Measurements from ENCODE around the gene SLC26A1. TPM values are rescaled to one million over a fixed set of nuclear protein-coding genes. Genes with fewer than 3 reads are reported as not detected.

The SLC26A1 gene
- total RNA-seq, 1 donor from 2014 or later: not detected

DNA sequence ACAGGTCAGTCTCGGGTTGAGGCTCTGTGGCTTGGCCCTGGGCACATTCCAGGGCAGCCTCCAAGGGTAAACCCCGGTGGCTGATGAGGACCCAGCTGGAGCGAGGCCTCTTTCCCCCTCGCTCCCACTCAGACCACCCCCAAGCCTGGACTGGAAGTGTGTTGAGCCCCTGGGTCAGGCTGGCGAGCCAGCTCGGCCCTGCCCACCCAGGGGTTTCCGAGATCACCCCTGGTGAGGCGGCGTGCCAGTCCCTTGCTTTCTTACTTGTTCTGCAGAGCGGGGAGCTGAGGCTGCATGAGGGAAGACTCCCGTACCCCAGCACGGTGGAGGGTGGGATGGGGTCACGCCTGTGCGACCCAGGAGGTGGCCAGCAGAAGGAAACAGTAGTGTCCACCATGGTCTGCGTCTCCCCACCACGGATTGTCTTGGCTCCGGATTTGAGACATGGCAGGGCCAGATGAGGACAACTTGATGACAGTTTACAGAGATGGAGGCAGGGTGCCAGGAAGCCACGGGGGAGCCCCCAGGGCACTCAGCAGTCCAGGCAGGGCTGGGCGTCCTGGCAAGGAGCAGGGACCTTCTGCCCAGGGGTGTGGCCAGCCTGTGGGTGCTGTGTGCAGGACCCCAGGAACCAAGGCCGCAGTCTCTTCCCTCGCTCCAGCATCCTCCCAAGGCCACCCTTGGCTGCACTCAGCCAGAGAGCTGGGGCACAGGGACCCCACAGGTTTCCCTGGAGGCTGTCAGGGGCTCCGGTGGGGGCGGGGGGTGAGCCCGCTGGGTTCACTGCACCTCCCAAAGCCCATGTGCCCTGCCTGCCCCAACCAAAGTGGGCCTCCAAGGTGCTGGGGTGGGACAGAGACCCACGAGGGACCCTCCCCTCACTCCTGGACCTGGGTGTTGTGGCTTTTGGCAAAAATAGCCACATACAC lies 11.6 kb upstream of the SLC26A1 start:
- peak overlapping the region; percentile 78 for H3K27ac Mint-ChIP-seq
- TF ChIP-seq EZH2 (IDR thresholded peaks at IDR 0.05): no peak
- TF ChIP-seq, protein P1, sequence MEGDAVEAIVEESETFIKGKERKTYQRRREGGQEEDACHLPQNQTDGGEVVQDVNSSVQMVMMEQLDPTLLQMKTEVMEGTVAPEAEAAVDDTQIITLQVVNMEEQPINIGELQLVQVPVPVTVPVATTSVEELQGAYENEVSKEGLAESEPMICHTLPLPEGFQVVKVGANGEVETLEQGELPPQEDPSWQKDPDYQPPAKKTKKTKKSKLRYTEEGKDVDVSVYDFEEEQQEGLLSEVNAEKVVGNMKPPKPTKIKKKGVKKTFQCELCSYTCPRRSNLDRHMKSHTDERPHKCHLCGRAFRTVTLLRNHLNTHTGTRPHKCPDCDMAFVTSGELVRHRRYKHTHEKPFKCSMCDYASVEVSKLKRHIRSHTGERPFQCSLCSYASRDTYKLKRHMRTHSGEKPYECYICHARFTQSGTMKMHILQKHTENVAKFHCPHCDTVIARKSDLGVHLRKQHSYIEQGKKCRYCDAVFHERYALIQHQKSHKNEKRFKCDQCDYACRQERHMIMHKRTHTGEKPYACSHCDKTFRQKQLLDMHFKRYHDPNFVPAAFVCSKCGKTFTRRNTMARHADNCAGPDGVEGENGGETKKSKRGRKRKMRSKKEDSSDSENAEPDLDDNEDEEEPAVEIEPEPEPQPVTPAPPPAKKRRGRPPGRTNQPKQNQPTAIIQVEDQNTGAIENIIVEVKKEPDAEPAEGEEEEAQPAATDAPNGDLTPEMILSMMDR (IDR thresholded peaks at IDR 0.05): no peak
- no peak for TF ChIP-seq EZH2phosphoT487 (IDR thresholded peaks at IDR 0.05)
- H3K27me3 Mint-ChIP-seq (ENCODE audit: insufficient read depth, low read depth): peaks cover 63% of the 10 kb centered on the region
- Histone ChIP-seq H3K9me3 (ENCODE audit: low read depth) (no peaks in the 10 kb centered on the region), H3K36me3 (no peaks in the 10 kb centered on the region), H3K4me2 (no peak overlapping the region), H3F3A (ENCODE audit: low read depth) (peaks cover under 1% of the 10 kb centered on the region), H3K27me3 (peaks cover 98% of the 10 kb centered on the region), H3K27ac (no peak overlapping the region), H3K79me2 (ENCODE audit: low read depth) (no peaks in the 10 kb centered on the region), H3K9ac (no peak overlapping the region), H3K4me1 (peaks cover 11% of the 10 kb centered on the region), H4K20me1 (ENCODE audit: low read depth) (peaks cover 29% of the 10 kb centered on the region), H2AFZ (replicated peaks) (no peak overlapping the region), H3K4me3 (no peak overlapping the region)
- peaks cover 7% of the 10 kb centered on the region for H3K4me1 Mint-ChIP-seq
- no peak for DNase-seq (ENCODE audit: low spot score)
- no peak overlapping the region for H3K4me3 Mint-ChIP-seq
- peaks cover 9% of the 10 kb centered on the region for H3K9me3 Mint-ChIP-seq
- peaks cover 2% of the 10 kb centered on the region for H3K36me3 Mint-ChIP-seq

DNA sequence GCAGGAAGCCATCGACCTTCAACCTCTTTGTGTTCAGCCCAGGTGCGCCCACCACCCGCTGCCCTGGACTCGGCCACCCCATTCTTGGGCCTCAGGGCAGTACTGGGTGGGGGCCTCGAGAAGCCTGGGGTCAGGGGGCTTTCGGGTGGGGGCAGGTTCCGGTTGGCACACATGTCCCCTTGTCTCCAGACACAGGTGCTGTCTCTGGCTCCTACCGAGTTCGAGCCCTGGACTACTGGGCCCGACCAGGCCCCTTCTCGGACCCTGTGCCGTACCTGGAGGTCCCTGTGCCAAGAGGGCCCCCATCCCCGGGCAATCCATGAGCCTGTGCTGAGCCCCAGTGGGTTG lies 10.8 kb upstream of the SLC26A1 start:
- Mint-ChIP-seq H3K27ac (no peak overlapping the region), H3K4me3 (no peak overlapping the region), H3K27me3 (ENCODE audit: insufficient read depth, low read depth) (peaks cover 65% of the 10 kb centered on the region), H3K4me1 (peaks cover 9% of the 10 kb centered on the region), H3K9me3 (peaks cover 11% of the 10 kb centered on the region), H3K36me3 (peaks cover 4% of the 10 kb centered on the region)
- H4K20me1 ChIP-seq (ENCODE audit: low read depth): peaks cover 33% of the 10 kb centered on the region
- H3K9me3 ChIP-seq (ENCODE audit: low read depth): no peaks in the 10 kb centered on the region
- no peaks in the 10 kb centered on the region for H3K79me2 ChIP-seq (ENCODE audit: low read depth)
- no peak overlapping the region for H3K27ac ChIP-seq
- TF ChIP-seq EZH2 (IDR thresholded peaks at IDR 0.05) (no peak), EZH2phosphoT487 (IDR thresholded peaks at IDR 0.05) (no peak)
- TF ChIP-seq, protein P1 (IDR thresholded peaks at IDR 0.05): no peak
- no peaks in the 10 kb centered on the region for H3K36me3 ChIP-seq
- H2AFZ ChIP-seq (replicated peaks): no peak overlapping the region
- H3K4me2 ChIP-seq: no peak overlapping the region
- no peaks in the 10 kb centered on the region for H3F3A ChIP-seq (ENCODE audit: low read depth)
- H3K4me1 ChIP-seq: peaks cover 10% of the 10 kb centered on the region
- H3K9ac ChIP-seq: no peak overlapping the region
- no peak for DNase-seq (ENCODE audit: low spot score)
- no peak overlapping the region for H3K4me3 ChIP-seq
- H3K27me3 ChIP-seq: peaks cover 100% of the 10 kb centered on the region

DNA sequence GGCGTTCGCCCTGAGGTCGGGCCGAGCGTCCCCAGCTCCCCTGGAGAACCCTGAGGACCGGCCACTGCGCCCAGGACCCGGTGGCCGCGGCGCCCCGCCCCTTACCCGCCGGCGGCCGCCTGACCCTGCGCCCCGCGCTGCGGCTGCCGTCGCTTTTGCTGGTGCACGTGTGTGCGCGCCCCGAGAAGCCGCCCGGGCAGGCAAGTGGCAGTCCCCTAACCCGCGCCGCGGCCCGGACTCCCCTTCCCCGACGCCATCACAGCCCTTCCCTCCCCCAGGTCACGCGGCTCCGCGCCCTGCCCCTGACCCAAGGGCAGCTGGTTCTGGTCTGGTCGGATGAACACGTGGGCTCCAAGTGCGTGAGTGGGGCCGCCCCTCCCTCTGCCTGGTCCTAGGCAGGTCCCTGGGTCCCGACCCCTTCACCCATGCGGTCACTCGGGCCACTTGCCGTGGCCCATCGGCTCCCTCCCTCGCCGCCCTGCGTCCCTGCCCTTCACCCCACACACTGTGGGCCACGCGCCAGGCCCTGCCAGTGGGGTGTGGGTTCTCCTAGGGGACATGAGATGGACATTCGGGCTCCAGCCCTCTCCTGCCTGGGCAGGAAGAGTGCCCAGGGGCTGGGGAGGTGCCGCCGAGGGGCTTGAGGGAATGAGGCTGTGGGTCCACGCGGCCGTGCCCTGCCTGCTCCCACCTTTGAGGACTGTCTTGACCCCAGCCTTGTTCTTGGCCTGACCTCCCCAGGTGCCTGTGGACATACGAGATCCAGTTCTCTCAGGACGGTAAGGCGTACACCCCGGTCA lies 10.3 kb upstream of the SLC26A1 start:
- Histone ChIP-seq H3K4me1 (peaks cover 5% of the 10 kb centered on the region), H3F3A (ENCODE audit: low read depth) (no peaks in the 10 kb centered on the region), H3K4me3 (peak overlapping the region; percentile 40), H3K36me3 (no peaks in the 10 kb centered on the region), H3K27me3 (peaks cover 100% of the 10 kb centered on the region), H3K9me3 (ENCODE audit: low read depth) (no peaks in the 10 kb centered on the region), H3K79me2 (ENCODE audit: low read depth) (no peaks in the 10 kb centered on the region), H4K20me1 (ENCODE audit: low read depth) (peaks cover 33% of the 10 kb centered on the region), H2AFZ (replicated peaks) (no peak overlapping the region), H3K27ac (no peak overlapping the region), H3K4me2 (peak overlapping the region; percentile 72), H3K9ac (no peak overlapping the region)
- TF ChIP-seq, protein P1 (IDR thresholded peaks at IDR 0.05): no peak
- TF ChIP-seq EZH2phosphoT487 (IDR thresholded peaks at IDR 0.05): no peak
- TF ChIP-seq EZH2 (IDR thresholded peaks at IDR 0.05): no peak
- Mint-ChIP-seq H3K27me3 (ENCODE audit: insufficient read depth, low read depth) (peaks cover 60% of the 10 kb centered on the region), H3K36me3 (peaks cover 4% of the 10 kb centered on the region), H3K27ac (no peak overlapping the region), H3K4me3 (no peak overlapping the region), H3K9me3 (peaks cover 12% of the 10 kb centered on the region), H3K4me1 (peaks cover 5% of the 10 kb centered on the region)
- DNase-seq (ENCODE audit: low spot score): peak; percentile 62
